ENCODE results near the gene EGF.
"Not testable (repeated sequence)": the region's sequence is repeated elsewhere in the genome, so short reads cannot be mapped to it uniquely, and the experiment has no call there.

The EGF gene

GRCh38 chr4:109998867-109999584 is 86.3 kb downstream of the EGF start:
- no peak for DNase-seq

GRCh38 chr4:109999585-109999912 is 86.9 kb downstream of the EGF start:
- no peak for DNase-seq

GRCh38 chr4:110002326-110002725 is 89.6 kb downstream of the EGF start:
- no peak for DNase-seq

- no peak for DNase-seq
Observed at GRCh38 chr4:110003401-110004187, 90.9 kb downstream of the EGF start.

GRCh38 chr4:110004556-110004955 is 91.9 kb downstream of the EGF start:
- no peak for DNase-seq

GRCh38 chr4:110005461-110006056 is 92.9 kb downstream of the EGF start:
- peak; percentile 26 for DNase-seq

- DNase-seq: no peak
Observed at GRCh38 chr4:110007217-110007616, 94.5 kb downstream of the EGF start.

- DNase-seq: no peak
Observed at GRCh38 chr4:110008540-110008939, 95.9 kb downstream of the EGF start.

- DNase-seq: no peak
Observed at GRCh38 chr4:110009550-110009949, 96.9 kb downstream of the EGF start.

GRCh38 chr4:110010797-110011196 is 98.1 kb downstream of the EGF start:
- DNase-seq: no peak

- DNase-seq: no peak
Observed at GRCh38 chr4:110012917-110013316, 100.2 kb downstream of the EGF start.

GRCh38 chr4:110014233-110014632 is 101.5 kb downstream of the EGF start:
- no peak for DNase-seq

- DNase-seq: no peak
Observed at GRCh38 chr4:110019153-110019552, 106.5 kb downstream of the EGF start.

GRCh38 chr4:110020139-110020538 is 107.5 kb downstream of the EGF start:
- DNase-seq: no peak

GRCh38 chr4:110020646-110021443 is 108.2 kb downstream of the EGF start:
- DNase-seq: no peak

GRCh38 chr4:110022457-110022856 is 109.8 kb downstream of the EGF start:
- DNase-seq: no peak

- DNase-seq: no peak
Observed at GRCh38 chr4:110025056-110025455, 112.4 kb downstream of the EGF start.

GRCh38 chr4:110025718-110026117 is 113.0 kb downstream of the EGF start:
- DNase-seq: no peak

GRCh38 chr4:110032603-110033002 is 119.9 kb downstream of the EGF start:
- no peak for DNase-seq

- no peak for DNase-seq
Observed at GRCh38 chr4:110033355-110034025, 120.8 kb downstream of the EGF start.

- DNase-seq: no peak
Observed at GRCh38 chr4:110034026-110034393, 121.3 kb downstream of the EGF start.

- not testable (repeated sequence) for DNase-seq
Observed at GRCh38 chr4:110039164-110039563, 126.5 kb downstream of the EGF start.

GRCh38 chr4:110041735-110042134 is 129.1 kb downstream of the EGF start:
- no peak for DNase-seq

Measured in amniotic stem cell (primary cell).